ENCODE data around the gene RREB1.
"Not testable (repeated sequence)": the region's sequence is repeated elsewhere in the genome, so short reads cannot be mapped to it uniquely, and the experiment has no call there.

Gene RREB1

DNA sequence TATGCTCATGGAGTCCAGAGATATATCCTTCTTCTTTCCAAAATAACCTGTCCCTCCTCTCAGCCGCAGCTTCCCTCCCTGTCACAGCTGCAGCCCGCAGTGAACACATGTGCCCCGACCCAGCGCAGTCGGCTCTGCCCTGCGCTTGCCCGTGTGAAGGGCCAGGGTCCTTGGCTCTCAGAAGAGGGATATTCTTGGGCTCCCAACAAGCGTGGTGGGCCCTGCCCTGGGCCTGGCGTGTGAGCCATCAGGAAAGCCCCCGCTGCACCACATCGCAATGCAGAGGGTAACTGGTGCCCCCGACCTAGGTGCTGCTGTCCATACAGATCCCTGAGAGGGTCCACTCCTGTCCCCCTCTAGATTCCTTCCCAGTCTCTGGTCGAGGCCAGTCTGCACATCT, 140.1 kb downstream of the RREB1 start:
- DNase-seq = no peak

DNA sequence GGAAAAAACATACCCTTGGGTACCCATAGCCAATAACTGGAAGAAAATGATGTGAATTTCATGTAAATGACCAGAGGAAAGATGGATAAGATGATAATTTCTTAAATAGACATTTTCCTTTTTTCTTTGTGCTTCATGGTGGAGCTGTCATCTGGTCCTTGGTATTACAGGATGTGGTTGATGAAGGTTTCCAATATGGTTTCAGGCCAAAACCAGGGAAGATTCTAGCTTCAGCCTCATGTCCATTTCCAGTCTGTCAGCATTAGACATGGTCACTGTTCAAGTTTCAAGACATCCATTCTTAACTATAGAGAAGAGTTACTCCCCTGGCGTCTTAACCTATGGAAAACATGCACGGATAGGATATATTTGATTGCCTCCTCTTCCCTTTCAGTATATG, 141.6 kb downstream of the RREB1 start:
- DNase-seq = no peak

DNA sequence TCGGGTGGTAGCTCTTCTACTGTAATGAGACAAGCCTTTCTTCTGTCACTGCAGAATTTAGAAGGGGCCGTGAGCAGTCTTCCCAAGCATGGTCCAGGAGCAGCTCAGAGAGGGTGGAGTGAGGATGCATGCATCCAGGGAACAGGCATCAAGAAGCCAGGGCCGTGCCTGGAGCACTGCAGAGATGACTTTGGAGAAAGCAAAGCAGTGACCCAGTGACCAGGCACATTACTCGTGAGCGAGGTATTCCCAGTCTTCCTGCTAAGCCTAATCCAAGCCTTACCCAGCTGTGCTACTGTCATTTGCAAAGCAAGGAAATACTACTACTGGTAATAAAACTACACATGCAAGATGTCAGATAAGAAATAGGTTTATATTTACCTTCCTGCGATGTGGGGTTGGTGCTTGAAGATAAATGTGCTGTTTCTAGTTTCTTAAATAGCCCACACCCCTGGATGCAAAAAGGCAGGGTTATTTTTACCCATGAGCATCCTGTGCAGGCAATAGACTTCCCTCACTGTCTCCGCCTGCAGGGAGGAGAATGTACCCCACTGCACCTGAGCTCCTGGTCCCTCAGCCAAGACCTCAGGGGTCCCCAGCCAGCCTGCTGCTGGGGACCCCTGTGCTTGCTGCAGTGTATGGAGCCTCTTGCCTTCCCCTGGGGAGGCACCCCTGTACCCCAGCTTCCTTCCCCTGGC, 142.3 kb downstream of the RREB1 start:
- no peak for DNase-seq

DNA sequence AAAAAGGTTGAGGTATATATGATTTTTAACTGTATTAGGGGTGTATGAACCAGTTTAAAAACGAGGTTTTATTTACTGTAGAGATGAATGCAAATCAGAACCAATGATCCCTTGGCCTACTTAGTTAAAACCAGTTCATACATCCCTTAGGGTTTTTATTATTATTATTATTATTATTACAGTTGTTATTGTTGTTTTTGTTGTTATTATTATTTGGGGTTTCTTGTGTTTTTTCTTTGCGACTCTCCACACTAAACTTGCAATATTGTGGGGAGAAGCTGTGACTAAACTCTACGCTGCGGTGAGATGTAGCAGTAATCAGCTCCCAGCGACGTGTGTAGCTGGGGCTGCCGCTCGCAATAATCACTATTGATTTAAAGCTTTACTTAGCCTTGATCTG, 143.1 kb downstream of the RREB1 start:
- no peak for DNase-seq

DNA sequence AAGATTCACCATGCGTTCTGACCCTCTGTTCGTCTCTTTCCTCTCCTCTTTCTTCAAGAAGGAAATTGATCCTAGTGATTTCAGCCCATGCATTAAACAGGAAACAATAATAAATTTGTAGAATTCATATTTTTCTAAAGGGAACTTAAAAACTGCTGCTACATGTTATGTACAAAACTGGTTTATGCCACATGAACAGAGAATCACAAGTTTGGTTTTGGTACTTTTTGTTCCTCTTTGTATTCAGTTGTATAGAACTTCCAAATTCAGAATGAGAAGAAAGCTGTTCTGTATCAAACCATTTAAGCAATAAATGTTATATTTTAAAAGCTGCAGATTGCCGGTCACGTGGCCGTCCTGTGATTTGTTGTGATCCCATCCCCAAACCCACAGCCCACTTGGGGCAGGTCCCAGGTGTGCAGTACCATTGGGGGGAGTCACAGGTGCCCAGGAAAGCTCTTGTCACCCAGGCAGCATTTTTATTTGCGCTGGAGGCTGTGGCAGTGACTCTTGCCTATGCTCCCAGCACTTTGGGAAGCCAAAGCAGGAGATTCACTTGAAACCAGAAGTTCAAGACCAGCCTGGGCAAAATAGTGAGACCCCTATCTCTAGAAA, 144.0 kb downstream of the RREB1 start:
- no peak for DNase-seq

DNA sequence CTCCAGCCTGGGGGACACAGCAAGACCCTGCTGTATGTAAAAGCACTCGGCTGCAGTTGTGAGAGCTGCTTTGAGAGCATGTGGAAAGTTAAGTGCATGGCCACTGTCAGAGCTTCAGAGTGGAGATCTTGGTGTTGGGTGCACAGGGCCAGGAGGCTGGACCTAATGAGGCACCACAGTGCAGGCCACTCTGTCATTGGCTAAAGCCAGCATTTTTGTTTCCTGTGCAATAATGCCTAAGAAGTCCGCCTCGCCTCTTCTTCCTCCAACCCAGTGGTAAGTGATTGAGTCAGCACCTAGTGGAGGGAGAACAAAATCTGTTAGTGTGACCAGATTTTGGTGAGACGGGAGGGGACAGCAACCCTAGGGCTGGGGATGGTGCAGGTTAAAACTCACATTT, 144.6 kb downstream of the RREB1 start:
- DNase-seq = no peak

DNA sequence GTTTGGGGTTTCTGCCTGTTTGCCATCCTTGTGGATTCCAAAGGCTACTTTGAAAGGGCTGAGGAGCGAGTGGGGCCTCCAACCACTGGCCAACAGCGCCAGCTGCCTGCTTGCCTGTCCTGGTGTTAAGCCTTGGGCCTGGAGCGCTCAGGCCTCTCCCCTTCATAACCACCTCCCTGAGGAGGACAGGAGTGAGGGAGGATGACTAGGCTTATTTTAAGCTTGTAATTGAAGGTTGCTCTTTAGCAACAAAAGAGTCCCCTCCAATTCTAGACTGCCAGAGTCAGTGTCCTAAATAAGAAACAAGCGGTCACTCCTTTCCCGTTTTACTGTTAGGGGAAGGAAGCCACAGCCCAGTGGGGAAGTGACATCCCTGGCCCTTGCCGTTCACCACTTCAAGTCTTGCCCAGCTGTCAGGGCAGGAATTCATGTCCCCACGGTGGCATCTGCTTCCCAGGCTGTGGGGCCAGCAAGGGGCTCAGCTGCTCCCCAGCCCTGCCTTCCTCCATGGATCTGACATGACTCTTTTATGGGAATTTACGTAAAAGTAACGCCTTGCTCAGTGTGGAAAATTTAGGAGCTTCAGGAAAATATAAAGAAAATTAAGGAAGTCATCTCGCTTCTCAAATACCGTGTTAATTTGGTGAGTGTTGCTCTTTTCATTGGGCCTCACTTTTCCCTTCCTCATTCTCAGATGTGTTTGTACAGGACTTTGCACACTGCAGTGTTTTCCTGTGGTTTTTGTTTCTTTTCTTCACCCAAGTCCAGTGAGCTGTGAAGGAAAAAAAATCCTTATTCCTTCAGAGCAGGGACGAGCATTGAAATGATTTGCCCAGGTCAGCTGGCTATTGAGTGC, 147.4 kb downstream of the RREB1 start:
- no peak for DNase-seq

DNA sequence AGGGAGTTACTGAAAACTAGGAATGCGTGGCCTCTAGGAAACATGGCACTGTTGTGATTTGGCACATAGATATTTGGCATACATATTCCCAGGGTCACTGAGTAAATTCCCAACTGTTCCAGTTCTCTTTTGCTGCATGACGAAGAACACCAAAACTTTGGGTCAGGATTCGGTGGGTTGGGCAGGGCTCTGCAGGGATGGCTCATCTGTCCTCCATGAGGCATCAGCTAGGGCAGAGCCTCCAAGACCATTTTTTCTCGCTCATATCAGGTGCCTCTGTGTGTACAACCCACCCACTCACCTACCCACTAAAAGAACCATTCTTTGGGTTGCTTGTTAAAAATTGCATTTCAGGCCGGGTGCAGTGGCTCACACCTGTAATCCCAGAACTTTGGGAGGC, 148.2 kb downstream of the RREB1 start:
- DNase-seq = no peak

DNA sequence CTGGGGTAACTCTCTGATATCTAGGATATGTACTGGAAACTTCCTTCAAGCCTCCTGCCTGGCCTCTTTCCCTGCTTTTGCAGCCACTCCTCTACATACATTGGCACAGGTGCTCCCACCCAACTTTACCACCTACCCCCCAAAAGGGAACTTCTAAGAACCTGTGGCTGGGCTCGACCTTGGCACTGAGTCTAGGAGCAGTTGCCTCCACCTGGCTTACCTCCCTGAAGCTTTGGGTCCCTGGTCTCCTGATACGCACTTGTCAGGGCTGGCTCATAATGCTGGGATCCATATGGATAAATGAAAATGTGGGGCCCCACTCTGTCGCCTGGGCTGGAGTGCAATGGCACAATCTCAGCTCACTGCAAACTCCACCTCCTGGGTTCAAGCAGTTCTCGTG, 149.0 kb downstream of the RREB1 start:
- no peak for DNase-seq

DNA sequence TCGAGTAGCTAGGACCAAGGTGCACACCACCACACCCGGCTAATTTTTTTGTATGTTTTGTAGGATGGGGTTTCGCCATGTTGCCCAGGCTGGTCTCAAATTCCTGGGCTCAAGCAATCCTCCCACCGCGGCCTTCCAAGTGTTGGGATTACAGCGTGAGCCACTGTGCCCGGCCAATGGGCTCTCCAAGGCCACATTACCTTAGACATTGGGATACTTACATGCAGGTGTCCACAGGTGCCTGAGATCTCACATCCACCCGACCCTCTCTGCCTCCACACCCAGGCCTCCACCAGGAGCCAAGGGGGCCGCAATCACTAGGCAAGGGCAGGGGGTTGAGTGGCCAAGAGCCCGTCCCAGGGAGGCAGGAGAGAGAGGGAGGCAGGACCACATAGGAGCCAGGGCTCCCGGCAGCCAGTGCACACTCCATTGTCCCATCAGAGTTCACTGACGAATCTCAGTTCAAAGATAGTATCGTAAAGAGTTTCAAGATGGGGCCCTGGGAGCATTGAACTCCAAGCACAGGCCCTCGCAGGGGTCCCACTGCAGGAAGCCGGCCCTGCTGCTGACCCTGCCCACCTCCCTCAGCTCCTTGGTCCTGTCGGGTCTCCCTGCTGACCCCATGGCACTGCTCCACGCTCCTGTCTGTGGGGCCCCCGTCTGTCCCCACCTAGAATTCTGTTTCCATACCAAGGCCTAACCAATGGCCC, 149.9 kb downstream of the RREB1 start:
- no peak for DNase-seq

DNA sequence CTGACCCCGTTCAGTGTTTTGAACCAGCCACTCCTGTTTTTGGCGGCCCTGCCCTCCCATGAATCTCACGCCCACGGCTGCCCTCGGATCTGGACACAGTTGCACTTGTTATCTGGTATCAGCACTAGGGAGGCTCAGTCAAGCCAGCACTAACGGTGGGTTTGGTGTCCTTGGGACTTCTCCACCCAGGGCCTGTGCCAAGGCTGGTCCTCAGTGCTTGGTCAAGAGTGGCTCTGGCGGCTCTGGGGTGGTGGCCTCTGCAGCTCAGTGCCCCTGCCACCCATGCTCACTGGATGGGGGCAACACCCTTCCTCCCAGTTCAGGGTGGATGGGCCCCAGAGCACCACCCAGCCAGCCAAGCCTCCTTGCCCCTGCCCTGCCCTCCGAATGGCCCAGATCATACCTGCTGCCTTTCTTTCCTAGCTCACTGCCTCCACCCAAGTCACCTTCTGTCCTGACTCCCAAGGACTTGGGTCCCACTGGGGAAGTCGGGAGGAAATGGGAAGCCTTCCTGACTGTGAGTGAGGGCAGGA, 150.5 kb downstream of the RREB1 start:
- DNase-seq = no peak

DNA sequence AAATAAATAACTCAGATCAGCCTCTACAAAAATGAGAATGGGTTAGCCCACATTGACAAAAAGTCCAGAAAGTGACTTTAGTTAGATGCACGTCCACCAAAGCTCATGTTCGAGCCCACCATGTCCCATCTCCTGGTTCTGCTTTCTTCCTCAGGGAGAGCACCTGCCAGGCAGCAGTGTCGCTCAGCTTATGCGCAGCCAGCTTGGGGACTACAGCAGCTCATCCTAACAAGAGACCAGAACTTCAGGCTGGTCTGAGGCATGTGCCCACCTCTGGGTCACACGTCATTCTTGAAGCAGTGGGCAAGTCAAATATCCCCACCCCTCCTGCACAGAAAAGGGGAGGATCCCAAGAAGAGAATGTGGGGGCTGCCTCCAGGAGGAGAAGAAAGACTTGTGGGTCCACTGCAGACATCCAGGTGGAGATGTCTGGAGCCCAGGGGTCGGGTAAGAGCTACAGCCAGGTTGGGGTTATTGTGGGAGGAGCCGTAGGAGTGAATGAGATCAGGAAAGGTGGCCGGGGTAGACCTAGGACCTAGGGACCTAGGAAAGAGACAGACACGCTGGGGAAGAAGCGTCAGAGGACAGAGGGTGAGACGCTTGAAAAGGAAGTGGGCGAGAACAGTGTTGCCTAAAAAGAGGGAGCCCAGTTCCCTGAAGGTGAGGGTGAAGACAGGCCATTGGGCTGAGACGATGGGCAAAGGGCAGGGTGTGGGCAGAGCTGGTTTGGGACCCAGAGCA, 152.7 kb downstream of the RREB1 start:
- DNase-seq = no peak

DNA sequence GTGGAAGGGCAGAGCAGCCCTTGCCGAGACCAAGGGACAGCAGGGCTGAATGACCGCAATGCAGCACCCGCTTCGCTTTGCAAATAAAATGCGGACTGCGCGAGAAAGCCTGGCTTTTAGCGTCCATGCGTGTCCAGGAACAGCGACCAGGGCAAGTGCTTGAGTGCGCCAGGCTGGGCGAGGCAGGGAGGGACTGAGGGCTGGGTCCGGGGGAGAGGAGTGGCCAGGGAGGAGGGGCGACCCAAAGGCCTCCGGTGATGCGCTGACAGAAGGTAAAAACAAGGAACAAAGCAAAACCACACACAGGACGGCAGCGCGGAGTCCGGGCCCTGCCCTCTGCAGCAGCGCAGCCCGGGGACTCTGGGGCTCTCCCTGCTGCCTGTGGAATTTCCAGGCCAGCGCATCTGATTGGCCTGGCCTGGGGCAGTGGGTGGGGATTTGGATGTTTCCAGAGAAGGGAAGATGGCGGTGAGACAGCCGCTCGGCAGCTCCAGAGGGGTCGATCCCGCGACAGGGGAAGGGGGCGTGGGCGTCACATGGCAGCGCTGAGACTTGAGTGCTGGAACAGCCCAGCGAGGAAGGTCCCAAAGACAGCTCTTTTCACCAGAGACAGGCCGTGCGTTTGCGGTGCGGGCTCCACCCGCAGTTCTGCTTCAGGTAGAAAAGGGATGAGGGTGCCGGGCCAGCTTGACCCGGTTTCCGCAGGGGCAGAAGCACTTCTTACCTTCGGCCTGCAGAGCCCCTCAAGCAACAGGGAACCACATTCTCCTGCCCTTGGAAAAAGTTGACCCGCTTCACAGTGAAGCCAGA, 153.5 kb downstream of the RREB1 start:
- DNase-seq = peak; percentile 51

DNA sequence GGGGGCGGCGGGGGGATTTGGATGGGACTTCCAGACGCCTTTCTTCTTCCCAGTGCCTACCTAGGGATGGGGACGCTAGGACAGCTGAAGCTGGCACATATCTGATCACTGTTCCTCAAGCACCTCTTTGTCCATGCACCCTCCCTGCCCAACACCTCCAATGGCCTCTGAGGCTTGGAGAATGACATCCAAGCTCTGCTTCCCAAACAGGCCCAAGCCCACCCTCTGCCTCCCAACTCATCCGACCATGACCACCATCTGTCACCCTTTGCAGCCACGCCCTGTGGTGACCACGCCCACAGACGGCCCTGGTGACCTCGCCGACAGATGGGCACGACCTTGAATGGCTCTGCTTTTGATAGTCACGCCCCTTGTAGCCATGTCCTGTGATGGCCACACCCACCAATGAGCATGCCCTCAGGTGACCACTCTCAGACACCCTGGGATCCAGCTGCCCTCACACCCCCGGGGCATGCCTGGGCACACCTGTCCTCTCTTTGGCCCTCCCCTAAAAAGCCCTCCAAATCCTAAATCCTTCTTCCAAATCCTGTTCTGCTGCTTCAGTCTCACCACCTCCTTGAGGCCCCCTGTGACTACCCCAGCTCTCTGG, 154.2 kb downstream of the RREB1 start:
- peak; percentile 87 for DNase-seq

DNA sequence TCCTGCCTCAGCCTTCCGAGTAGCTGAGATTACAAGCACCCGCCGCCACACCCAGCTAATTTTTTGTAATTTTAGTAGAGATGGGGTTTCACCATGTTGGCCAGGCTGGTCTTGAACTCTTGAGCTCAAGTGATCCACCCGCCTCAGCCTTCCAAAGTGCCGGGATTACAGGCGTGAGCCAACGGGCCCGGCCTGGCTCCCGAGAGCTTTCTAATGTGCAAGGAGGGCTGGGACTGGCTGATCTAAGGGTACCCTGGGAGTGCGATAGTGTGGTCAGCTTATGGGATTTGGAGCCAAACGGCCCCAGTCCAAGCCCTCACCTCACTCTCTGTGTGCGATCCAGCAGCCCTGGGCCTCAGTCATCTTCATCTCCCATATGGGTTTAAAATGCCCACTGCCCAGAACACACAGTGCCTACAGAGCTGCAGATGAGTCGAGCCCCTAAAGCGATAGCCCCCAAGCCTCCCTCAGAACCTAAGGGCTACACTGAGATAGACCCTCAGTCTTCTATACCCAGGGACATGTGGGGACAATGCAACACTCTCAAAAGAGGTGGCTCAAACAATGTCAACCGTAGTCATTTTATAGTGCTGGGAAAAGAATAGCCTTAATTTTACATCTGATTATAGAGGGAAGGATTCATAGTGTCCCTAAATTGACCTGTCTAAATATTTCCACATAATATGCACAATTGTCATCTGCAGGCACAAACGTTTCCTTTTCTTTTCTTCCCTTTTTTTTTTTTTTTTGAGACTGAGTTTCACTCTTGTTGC, 155.2 kb downstream of the RREB1 start:
- no peak for DNase-seq

DNA sequence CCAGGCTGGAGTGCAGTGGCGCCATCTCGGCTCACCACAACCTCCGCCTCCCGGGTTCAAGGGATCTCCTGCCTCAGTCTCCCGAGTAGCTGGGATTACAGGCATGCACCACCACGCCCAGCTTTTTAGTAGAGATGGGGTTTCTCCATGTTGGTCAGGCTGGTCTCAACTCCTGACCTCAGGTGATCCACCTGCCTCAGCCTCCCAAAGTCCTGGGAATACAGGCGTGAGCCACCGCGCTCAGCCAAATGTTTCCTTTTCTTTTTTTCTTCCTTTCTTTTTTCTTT, 155.7 kb downstream of the RREB1 start:
- DNase-seq = not testable (repeated sequence)

DNA sequence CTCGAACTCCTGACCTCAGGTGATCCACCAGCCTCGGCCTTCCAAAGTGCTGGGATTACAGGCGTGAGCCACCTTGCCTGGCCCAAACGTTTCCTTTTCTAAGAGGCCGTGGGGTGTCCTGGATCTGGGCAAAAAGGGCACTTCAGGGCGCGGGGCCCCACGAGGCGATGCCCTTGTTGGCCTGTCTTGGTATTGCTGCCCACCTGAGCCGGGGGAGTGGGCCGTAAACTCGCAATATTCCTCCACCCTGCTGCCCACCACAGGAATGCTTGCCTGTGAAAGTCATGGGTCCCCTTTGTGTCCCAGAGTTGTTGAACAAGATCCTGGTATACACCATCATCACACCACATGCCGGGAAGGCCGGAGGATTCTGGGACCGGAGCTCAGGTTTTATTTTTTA, 156.3 kb downstream of the RREB1 start:
- DNase-seq = no peak

DNA sequence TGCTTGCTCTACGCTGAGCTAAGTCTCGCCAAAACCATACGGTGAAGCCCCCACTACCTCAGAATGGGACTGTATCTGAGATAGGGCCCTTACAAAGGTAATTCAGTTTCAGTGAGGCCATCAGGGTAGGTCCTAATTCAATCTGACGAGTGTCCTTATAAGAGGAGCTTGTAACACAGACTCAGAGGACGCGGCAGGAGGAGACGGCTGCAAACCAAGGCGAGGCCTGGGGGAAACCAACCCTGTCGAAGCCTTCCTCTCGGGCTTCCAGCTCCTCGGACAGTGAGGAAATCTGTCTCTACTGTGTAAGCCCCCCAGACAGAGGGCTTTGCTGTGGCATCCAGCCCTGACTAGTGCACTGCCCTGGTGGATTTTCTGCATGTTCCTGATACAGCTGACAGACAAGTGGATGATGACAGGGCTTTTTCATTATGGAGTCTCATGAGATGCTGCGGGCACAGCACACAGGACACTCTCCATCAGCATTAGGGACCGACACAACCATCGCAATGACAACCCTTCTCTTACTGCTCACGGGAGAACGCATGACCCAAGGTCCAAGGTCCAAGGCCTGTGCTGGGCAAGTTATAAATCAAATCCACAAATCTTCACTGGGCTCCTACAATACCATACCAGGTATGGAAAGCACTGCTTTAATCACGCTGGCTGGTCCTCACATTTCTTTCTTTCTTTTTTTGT, 157.1 kb downstream of the RREB1 start:
- no peak for DNase-seq

DNA sequence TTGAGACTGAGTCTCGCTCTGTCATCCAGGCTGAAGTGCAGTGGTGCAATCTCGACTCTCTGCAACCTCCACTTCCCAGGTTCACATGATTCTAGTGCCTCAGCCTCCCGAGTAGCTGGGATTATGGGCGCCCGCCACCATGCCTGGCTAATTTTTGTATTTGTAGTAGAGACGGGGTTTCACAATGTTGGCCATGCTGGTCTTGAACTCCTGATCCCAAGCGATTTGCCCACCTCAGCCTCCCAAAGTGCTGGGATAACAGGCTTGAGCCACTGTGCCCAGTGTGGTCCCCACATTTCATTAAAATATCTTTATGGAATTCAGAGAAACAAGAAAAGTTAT, 157.6 kb downstream of the RREB1 start:
- DNase-seq = not testable (repeated sequence)

DNA sequence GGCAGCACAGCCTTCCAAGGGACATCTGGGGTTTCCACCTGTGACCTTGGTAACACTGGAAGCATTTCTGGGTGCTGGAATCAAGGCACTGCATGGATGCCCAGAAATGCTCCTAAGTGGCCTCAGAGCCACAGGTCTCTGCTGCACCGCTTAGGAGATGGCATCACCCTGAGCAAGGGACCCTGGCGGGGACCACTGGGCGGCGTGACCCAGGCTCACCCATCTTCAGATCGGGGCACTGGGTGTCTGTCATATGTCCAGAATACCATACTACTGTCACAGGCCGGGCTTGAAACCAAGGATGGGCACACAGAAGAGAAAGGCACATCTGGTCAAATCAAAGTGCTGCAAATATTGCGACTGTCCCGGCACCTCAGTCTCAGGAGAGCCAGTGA, 159.3 kb downstream of the RREB1 start:
- no peak for DNase-seq
